HG03066 (cell line): Measurements from ENCODE around the gene A2ML1.
A peak's percentile ranks its signal among the peaks of the same experiment; 100 is the strongest.
"Not testable (repeated sequence)": the region's sequence is repeated elsewhere in the genome, so short reads cannot be mapped to it uniquely, and the experiment has no call there.

Experiments used
- ATAC-seq: cut with Tn5 transposase; IDR thresholded peaks from one replicate; pipeline ENCODE4 v1.9.1; 2021; ENCODE audit warnings: low read depth; ENCODE audit not compliant: unreplicated experiment

Gene A2ML1

GRCh38 chr12:8903646-8904045 lies 81.2 kb downstream of the A2ML1 start:
- no peak for ATAC-seq

- no peak for ATAC-seq
Observed at GRCh38 chr12:8904665-8905064, 82.2 kb downstream of the A2ML1 start.

- ATAC-seq: no peak
Observed at GRCh38 chr12:8905546-8905945, 83.1 kb downstream of the A2ML1 start.

- no peak for ATAC-seq
Observed at GRCh38 chr12:8906266-8907180, 84.1 kb downstream of the A2ML1 start.

- no peak for ATAC-seq
Observed at GRCh38 chr12:8907513-8907912, 85.1 kb downstream of the A2ML1 start.

GRCh38 chr12:8909752-8910151 lies 87.3 kb downstream of the A2ML1 start:
- no peak for ATAC-seq

GRCh38 chr12:8911606-8912268 lies 89.3 kb downstream of the A2ML1 start:
- ATAC-seq: no peak

- no peak for ATAC-seq
Observed at GRCh38 chr12:8912914-8913313, 90.5 kb downstream of the A2ML1 start.

- ATAC-seq: no peak
Observed at GRCh38 chr12:8913702-8914032, 91.2 kb downstream of the A2ML1 start.

GRCh38 chr12:8914033-8914715 lies 91.8 kb downstream of the A2ML1 start, which contains the start of gene PHC1:
PHC1 (plus strand) TSS chr12:8914509; CDS start chr12:8917678, 3,169 bp downstream.
- peak; percentile 52 for ATAC-seq

GRCh38 chr12:8914716-8915526 lies 92.5 kb downstream of the A2ML1 start:
- peak; percentile 81 for ATAC-seq

GRCh38 chr12:8916154-8916553 lies 93.7 kb downstream of the A2ML1 start:
- no peak for ATAC-seq

- no peak for ATAC-seq
Observed at GRCh38 chr12:8917031-8917430, 94.6 kb downstream of the A2ML1 start.

GRCh38 chr12:8917751-8918150 lies 95.3 kb downstream of the A2ML1 start:
- ATAC-seq: no peak

GRCh38 chr12:8919643-8920042 lies 97.2 kb downstream of the A2ML1 start:
- ATAC-seq: not testable (repeated sequence)

GRCh38 chr12:8922544-8922943 lies 100.1 kb downstream of the A2ML1 start:
- ATAC-seq: no peak
